GM23338 (cell line): ENCODE measurements around the gene CEACAM16. TPM values are rescaled to one million over a fixed set of nuclear protein-coding genes. Genes with fewer than 3 reads are reported as not detected.

Experiments
- ATAC-seq: fragments of 200-7000 bp; cut with Tn5 transposase; 3 replicates; pipeline ENCODE4 v1.9.1; 2020
- DNase-seq: peaks from one replicate; pipeline ENCODE4 v3.0.0-alpha.2; 2015; ENCODE audit warnings: low spot score
- H2AFZ ChIP-seq: fragments of 200-600 bp; sonication (generic); 2 replicates; pipeline ENCODE4 v1.8.0; 2016; ENCODE audit warnings: antibody characterized with exemption, mild to moderate bottlenecking, moderate library complexity
- H3F3A ChIP-seq: fragments of 200-600 bp; sonication (generic); replicated peaks from 2 replicates; pipeline ENCODE4 v1.8.0; 2017; ENCODE audit warnings: antibody characterized with exemption, mixed run types, low read depth
- H3K27ac ChIP-seq: fragments of 200-600 bp; sonication (generic); 2 replicates; pipeline ENCODE4 v1.6.1; 2016; ENCODE audit warnings: low read depth
- H3K27me3 ChIP-seq: fragments of 200-600 bp; sonication (generic); 2 replicates; pipeline ENCODE4 v1.8.0; 2016; ENCODE audit warnings: mild to moderate bottlenecking, mixed run types, moderate library complexity; ENCODE audit not compliant: insufficient read depth
- H3K36me3 ChIP-seq: fragments of 200-600 bp; sonication (generic); 2 replicates; pipeline ENCODE4 v1.8.0; 2016; ENCODE audit warnings: mild to moderate bottlenecking; ENCODE audit not compliant: insufficient read depth
- H3K4me1 ChIP-seq: fragments of 200-600 bp; sonication (generic); 2 replicates; pipeline ENCODE4 v1.8.0; 2016; ENCODE audit warnings: mild to moderate bottlenecking, moderate library complexity; ENCODE audit not compliant: insufficient read depth
- H3K4me2 ChIP-seq: fragments of 200-600 bp; sonication (generic); 2 replicates; pipeline ENCODE4 v1.7.1; 2017; ENCODE audit warnings: mixed run types
- H3K4me3 ChIP-seq: fragments of 200-600 bp; sonication (generic); 2 replicates; pipeline ENCODE4 v1.6.1; 2016; ENCODE audit warnings: mixed run types
- H3K79me2 ChIP-seq: fragments of 200-600 bp; sonication (generic); replicated peaks from 2 replicates; pipeline ENCODE4 v1.8.0; 2017; ENCODE audit warnings: mild to moderate bottlenecking; ENCODE audit not compliant: insufficient read depth
- H3K9me2 ChIP-seq: fragments of 200-600 bp; sonication (generic); 2 replicates; pipeline ENCODE4 v1.8.0; 2017; ENCODE audit not compliant: insufficient read depth
- H4K20me1 ChIP-seq: fragments of 200-600 bp; sonication (generic); replicated peaks from 2 replicates; pipeline ENCODE4 v1.8.0; 2017; ENCODE audit warnings: mild to moderate bottlenecking; ENCODE audit not compliant: insufficient read depth
- H3K27ac Mint-ChIP-seq: 2 replicates; pipeline ENCODE4 v1.8.0; 2020; ENCODE audit warnings: inconsistent platforms, mild to moderate bottlenecking, moderate library complexity, mixed read lengths
- H3K27me3 Mint-ChIP-seq: 3 replicates; pipeline ENCODE4 v1.8.0; 2022; ENCODE audit warnings: low read depth, mild to moderate bottlenecking, moderate library complexity, mixed read lengths, inconsistent platforms; ENCODE audit not compliant: insufficient read depth, poor library complexity
- H3K36me3 Mint-ChIP-seq: 3 replicates; pipeline ENCODE4 v1.8.0; 2021; ENCODE audit warnings: low read depth, mild to moderate bottlenecking, inconsistent platforms, moderate library complexity, mixed read lengths
- H3K4me1 Mint-ChIP-seq: 3 replicates; pipeline ENCODE4 v1.8.0; 2020; ENCODE audit warnings: mild to moderate bottlenecking, inconsistent platforms, mixed read lengths
- H3K4me3 Mint-ChIP-seq: 3 replicates; pipeline ENCODE4 v1.8.0; 2021; ENCODE audit warnings: moderate library complexity, mild to moderate bottlenecking, inconsistent platforms, mixed read lengths
- H3K9me3 Mint-ChIP-seq: 3 replicates; pipeline ENCODE4 v1.8.0; 2020; ENCODE audit warnings: moderate library complexity, mild to moderate bottlenecking, inconsistent platforms, mixed read lengths
- CREB1 ChIP-seq: fragments of 250-450 bp; sonication (Bioruptor Pico); IDR thresholded peaks from 2 replicates; pipeline ENCODE4 v1.5.0; 2020; ENCODE audit warnings: low read depth, mild to moderate bottlenecking, moderate library complexity
- EZH2phosphoT487 ChIP-seq: fragments of 200-600 bp; sonication (generic); IDR thresholded peaks from one replicate; pipeline ENCODE4 v1.8.1; 2018; ENCODE audit warnings: antibody characterized with exemption; ENCODE audit not compliant: unreplicated experiment
- JUNB ChIP-seq: IDR thresholded peaks from one replicate; pipeline ENCODE4 v1.6.1; 2016; ENCODE audit warnings: antibody characterized with exemption; ENCODE audit not compliant: unreplicated experiment
- NANOG ChIP-seq: IDR thresholded peaks from 2 replicates; pipeline ENCODE4 v1.6.1; 2016; ENCODE audit warnings: antibody characterized with exemption, borderline replicate concordance
- STAT1 ChIP-seq: IDR thresholded peaks from one replicate; pipeline ENCODE4 v1.6.1; 2016; ENCODE audit warnings: antibody characterized with exemption; ENCODE audit not compliant: unreplicated experiment
- ZNF114 ChIP-seq: fragments of 250-450 bp; sonication (Bioruptor Pico); IDR thresholded peaks from 2 replicates; pipeline ENCODE4 v1.5.0; 2020; ENCODE audit warnings: mild to moderate bottlenecking, moderate library complexity
- ZNF331 ChIP-seq: fragments of 250-450 bp; sonication (Bioruptor Pico); IDR thresholded peaks from 2 replicates; pipeline ENCODE4 v1.5.0; 2020; ENCODE audit warnings: low read depth, mild to moderate bottlenecking, moderate library complexity
- polyA plus RNA-seq: library from polyadenylated mRNA; unstranded; fragments of >200 nt; fragmentation: Nextera tagmentation; extraction: Ambion mirVana; gene quantifications from 2 replicates; pipeline ENCODE4 v1.2.1, GENCODE V29; 2016
- total RNA-seq: library from RNA; depleted of rRNA; stranded (reverse); fragments of >200 nt; shearing (Covaris generic); gene quantifications from 2 replicates; pipeline ENCODE4 v1.2.3, GENCODE V29; 2014
- TF ChIP-seq, protein P1 (sequence below), 2 experiments: fragments of 200-600 bp in 1 of 2; sonication (generic) in 1 of 2; conservative IDR thresholded peaks; 2 replicates each; pipeline versions ENCODE4 v1.5.1 to v1.6.1; 2016 to 2017; ENCODE audit warnings: antibody characterized with exemption in 2 of 2, low read depth in 2 of 2, mild to moderate bottlenecking in 2 of 2, moderate library complexity in 1 of 2
- TF ChIP-seq, protein P2 (sequence below): IDR thresholded peaks from 2 replicates; pipeline ENCODE4 v1.6.1; 2016; ENCODE audit warnings: antibody characterized with exemption
- TF ChIP-seq, protein P3 (sequence below): IDR thresholded peaks from one replicate; pipeline ENCODE4 v1.6.1; 2018; ENCODE audit warnings: antibody characterized with exemption; ENCODE audit not compliant: unreplicated experiment

CEACAM16 gene
- total and polyA plus RNA-seq, 2 experiments from 2014 or later = not detected

DNA sequence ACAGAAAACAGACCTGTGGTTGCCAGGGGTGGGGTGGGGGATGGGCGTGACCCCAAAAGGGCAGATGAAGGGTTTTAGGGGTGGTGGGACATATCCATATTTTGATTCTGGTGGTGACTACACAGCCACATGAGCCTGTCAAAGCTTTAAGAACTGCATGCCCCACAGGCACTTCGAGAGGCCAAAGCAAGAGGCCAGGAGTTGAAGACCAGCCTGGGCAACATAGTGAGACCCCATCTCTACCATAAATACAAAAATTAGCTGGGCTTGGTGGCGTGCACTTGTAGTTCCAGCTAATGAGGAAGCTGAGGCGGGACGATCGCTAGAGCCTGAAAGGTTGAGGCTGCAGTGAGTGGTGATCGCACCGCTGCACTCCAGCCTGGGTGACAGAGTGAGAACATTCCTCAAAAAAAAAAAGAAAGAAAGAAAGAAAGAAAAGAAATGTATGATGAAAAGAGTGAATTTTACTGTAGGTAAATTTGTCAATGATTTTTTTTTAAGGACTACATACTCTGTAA, 30.6 kb downstream of the CEACAM16 start (continued):
- no peak for TF ChIP-seq CREB1 (CRISPR knock-in tag)
- TF ChIP-seq ZNF331 (CRISPR knock-in tag) = no peak
- TF ChIP-seq JUNB = no peak
- TF ChIP-seq, protein P1, sequence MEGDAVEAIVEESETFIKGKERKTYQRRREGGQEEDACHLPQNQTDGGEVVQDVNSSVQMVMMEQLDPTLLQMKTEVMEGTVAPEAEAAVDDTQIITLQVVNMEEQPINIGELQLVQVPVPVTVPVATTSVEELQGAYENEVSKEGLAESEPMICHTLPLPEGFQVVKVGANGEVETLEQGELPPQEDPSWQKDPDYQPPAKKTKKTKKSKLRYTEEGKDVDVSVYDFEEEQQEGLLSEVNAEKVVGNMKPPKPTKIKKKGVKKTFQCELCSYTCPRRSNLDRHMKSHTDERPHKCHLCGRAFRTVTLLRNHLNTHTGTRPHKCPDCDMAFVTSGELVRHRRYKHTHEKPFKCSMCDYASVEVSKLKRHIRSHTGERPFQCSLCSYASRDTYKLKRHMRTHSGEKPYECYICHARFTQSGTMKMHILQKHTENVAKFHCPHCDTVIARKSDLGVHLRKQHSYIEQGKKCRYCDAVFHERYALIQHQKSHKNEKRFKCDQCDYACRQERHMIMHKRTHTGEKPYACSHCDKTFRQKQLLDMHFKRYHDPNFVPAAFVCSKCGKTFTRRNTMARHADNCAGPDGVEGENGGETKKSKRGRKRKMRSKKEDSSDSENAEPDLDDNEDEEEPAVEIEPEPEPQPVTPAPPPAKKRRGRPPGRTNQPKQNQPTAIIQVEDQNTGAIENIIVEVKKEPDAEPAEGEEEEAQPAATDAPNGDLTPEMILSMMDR (conservative IDR thresholded peaks at IDR 0.05; ENCODE audit: low read depth in 2 of 2) = no peak
- TF ChIP-seq STAT1 = no peak
- TF ChIP-seq, protein P2, sequence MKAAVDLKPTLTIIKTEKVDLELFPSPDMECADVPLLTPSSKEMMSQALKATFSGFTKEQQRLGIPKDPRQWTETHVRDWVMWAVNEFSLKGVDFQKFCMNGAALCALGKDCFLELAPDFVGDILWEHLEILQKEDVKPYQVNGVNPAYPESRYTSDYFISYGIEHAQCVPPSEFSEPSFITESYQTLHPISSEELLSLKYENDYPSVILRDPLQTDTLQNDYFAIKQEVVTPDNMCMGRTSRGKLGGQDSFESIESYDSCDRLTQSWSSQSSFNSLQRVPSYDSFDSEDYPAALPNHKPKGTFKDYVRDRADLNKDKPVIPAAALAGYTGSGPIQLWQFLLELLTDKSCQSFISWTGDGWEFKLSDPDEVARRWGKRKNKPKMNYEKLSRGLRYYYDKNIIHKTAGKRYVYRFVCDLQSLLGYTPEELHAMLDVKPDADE = no peak

DNA sequence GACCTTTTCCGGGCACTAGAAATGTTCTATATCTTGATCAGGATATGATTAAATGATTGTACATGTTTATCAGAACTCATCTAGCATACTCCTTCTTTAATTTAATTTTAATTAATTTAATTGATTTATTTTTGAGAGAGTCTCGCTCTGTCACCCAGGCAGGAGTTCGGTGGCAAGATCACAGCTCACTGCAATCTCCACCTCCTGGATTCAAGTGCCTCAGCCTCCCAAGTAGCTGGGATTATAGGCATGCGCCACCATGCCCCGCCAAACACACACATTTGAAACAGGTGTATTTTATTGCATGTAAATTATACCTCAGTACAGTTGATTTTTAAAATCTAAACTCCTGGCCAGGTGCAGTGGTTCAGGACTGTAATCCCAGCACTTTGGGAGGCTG, 32.1 kb downstream of the CEACAM16 start:
- H3K4me3 ChIP-seq = no peak overlapping the region
- no peaks in the 10 kb centered on the region for H3K27me3 ChIP-seq
- Mint-ChIP-seq H3K4me1 (no peaks in the 10 kb centered on the region), H3K27me3 (peaks cover 7% of the 10 kb centered on the region), H3K27ac (no peak overlapping the region), H3K36me3 (no peaks in the 10 kb centered on the region), H3K4me3 (no peak overlapping the region), H3K9me3 (no peaks in the 10 kb centered on the region)
- no peaks in the 10 kb centered on the region for H3F3A ChIP-seq
- H3K4me2 ChIP-seq = no peak overlapping the region
- H4K20me1 ChIP-seq = no peaks in the 10 kb centered on the region
- no peaks in the 10 kb centered on the region for H3K9me2 ChIP-seq
- H3K27ac ChIP-seq = no peak overlapping the region
- H3K79me2 ChIP-seq = no peaks in the 10 kb centered on the region
- DNase-seq (no peak), ATAC-seq (no peak)
- H3K36me3 ChIP-seq = no peaks in the 10 kb centered on the region
- H3K4me1 ChIP-seq = no peaks in the 10 kb centered on the region
- no peak overlapping the region for H2AFZ ChIP-seq
- TF ChIP-seq ZNF331 (CRISPR knock-in tag) (no peak), ZNF114 (CRISPR knock-in tag) (no peak), NANOG (no peak), EZH2phosphoT487 (no peak), STAT1 (no peak)
- TF ChIP-seq, protein P1 (conservative IDR thresholded peaks at IDR 0.05; ENCODE audit: low read depth in 2 of 2) = no peak
- TF ChIP-seq, protein P3, sequence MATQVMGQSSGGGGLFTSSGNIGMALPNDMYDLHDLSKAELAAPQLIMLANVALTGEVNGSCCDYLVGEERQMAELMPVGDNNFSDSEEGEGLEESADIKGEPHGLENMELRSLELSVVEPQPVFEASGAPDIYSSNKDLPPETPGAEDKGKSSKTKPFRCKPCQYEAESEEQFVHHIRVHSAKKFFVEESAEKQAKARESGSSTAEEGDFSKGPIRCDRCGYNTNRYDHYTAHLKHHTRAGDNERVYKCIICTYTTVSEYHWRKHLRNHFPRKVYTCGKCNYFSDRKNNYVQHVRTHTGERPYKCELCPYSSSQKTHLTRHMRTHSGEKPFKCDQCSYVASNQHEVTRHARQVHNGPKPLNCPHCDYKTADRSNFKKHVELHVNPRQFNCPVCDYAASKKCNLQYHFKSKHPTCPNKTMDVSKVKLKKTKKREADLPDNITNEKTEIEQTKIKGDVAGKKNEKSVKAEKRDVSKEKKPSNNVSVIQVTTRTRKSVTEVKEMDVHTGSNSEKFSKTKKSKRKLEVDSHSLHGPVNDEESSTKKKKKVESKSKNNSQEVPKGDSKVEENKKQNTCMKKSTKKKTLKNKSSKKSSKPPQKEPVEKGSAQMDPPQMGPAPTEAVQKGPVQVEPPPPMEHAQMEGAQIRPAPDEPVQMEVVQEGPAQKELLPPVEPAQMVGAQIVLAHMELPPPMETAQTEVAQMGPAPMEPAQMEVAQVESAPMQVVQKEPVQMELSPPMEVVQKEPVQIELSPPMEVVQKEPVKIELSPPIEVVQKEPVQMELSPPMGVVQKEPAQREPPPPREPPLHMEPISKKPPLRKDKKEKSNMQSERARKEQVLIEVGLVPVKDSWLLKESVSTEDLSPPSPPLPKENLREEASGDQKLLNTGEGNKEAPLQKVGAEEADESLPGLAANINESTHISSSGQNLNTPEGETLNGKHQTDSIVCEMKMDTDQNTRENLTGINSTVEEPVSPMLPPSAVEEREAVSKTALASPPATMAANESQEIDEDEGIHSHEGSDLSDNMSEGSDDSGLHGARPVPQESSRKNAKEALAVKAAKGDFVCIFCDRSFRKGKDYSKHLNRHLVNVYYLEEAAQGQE = no peak
